HG02943 (cell line): Measurements from ENCODE around the gene EDIL3.

Experiments
- ATAC-seq: cut with Tn5 transposase; IDR thresholded peaks from one replicate; pipeline ENCODE4 v1.9.1; 2021; ENCODE audit warnings: mild to moderate bottlenecking, low read depth, moderate library complexity; ENCODE audit not compliant: unreplicated experiment

Gene EDIL3

DNA sequence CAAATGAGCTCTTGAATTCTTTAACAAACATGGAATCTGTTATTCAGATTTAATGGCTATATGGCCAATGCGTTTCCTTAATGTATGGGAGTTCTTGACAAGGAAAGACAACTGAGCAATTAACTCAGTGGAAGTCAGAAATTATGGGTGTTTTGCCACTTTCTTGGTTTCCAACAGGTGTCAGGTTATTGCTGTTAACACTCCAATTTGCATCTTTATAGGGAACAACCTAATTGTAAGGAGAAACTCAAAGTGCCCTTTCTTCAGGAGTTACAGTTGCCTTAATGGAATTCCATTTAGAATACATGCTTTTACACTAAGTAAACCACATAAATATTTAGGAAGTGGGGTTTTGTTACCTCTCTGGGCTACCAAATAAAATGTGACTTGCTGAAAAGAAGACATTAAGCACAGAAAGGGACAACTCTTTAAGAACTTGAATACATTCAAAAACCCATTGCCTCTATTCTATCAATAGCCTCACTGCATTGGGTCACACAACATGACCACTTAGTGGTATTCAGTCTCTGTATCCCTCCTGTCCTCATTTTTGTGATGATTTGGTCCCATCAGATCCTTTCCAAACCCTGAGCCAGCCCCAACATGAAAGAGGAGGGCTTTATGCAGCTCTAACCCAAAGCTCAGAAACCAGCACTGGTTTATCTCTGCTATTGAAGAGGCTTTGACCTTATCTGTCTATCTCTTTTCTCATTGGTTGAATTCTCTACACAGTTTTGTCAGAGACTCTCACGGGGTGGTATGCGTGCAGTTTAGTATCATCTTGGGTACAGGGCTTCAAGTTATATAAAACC is 118.7 kb downstream of the EDIL3 start:
- no peak for ATAC-seq

DNA sequence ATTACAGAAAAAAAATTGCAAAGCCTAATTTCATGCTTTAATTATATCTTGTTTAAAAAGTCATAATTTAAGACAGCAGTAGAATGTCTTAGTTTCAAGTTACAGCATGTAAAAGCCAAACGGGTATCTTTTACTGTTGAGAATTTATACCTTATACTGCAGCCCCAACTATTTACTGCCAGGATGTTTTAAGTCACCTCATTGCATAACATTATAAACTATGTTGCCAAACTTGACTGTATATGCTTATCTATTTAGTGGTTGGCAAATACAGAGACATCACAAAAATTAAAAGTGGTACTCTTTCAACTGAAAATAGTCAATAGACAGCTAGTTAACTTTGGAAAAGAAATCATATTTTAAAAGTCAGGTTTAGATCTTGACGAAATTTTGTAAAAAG is 119.5 kb downstream of the EDIL3 start:
- no peak for ATAC-seq

DNA sequence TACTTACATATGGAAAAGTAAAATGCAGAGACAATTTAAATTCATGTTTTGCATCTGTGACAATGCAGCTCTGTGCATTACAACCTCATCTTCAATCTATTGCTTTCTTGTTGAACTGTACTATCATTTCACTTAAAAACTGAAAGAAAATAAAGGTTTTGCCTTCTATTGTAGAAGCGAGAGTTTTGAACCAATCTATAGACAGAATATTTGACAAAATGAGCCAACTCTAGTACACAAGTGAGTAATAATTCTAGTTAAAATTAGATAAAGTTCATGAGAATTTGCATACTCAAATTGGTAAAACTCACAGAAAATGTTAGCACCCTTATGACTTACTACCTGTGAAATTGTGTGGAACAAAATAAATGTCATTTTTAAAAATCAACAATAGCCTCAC is 123.7 kb downstream of the EDIL3 start:
- no peak for ATAC-seq

DNA sequence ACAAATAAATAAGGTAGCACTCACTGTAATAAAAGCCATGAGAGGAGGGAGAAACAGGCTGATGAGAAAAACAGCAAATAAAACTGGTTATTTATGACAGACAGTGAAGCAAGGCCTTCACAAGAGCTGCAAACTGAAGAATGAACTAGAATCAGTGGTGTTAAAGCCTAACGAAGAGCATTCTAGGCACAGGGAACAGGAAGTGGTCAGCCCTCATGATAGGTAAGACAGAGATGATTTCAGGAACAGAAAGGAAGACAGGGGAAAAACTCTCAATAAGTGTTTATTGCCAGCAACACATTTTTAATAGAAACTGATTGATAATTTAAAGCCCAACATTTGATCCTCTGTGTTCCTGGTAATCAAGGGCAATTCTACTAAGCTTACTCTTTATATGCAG is 124.5 kb downstream of the EDIL3 start:
- ATAC-seq: peak; percentile 60

DNA sequence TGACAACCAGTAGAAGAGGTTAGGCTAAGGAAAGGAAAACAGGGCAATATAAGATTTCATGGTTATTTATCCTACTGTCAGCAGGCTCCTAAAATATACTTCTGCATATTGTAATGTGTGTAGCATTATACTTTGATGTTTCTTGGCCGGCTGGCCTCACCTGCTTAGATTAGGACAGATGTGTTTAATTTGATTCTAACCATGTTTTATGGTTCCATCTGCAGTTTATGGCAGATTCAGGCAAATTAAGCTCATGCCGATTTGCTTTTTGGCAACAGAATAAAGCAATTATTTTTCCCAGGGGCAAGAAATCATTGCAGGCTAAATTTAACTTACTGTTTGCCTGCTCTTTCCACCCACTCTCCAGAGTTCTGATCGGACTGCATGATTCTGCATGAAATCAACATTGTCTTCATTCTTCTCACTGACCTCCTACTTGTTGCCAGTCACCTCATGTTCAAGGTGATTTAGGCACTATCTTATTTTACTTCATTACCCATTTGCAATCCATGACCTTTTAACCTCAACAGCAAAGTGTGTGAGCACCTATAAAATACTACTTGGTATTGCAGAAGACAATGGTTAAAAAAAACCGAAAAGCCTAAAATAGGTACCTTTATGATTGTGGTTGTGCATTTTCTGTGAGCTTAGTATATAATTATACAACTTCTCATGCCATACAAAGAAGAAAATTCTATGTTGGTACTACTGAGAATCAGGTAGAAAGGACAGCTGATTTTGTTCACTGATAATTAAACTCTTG is 125.2 kb downstream of the EDIL3 start:
- ATAC-seq: no peak

DNA sequence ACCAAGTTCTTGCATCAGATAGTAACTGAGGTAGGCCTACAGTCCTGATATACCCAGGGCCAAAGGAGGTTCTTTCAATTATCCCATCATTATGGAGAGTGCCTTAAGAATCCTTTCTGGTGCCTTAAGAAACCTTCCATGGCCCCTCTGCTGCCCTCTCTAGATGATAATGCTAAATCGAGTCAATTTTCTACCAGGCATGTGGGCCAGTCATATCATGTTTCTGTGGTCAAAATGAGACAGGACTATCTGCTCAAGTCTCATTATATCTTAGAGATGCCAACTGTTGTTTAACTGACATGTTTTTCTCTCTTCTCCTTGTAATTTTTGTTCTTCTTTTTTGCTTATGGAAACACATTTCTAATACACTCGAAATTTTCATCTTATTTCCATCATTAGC is 127.6 kb downstream of the EDIL3 start:
- no peak for ATAC-seq

DNA sequence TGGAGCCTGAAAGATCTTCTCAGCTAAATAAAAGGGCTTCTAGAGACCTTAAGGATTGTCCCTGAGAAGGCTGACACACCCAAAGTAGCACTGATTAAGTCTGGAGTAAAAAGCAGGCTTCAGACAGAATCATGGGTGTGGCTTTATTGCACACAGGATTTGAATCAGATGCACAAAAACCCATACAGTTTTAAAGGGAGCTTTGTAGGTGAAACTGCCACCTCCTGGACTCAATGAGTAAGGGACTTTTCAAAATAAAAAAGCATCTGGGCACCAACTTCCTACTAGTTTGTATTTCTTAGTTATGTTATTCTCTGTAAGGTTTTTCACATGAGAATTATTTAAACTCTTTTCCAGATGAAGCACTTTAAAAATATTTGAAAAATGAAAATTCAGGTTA is 129.4 kb downstream of the EDIL3 start:
- ATAC-seq: no peak

- ATAC-seq: no peak
Measured at GRCh38 chr5:84253946-84254345, 130.7 kb downstream of the EDIL3 start.

GRCh38 chr5:84251503-84251902 is 133.2 kb downstream of the EDIL3 start:
- ATAC-seq: no peak

- ATAC-seq: no peak
Measured at GRCh38 chr5:84249918-84250630, 134.6 kb downstream of the EDIL3 start.

- no peak for ATAC-seq
Measured at GRCh38 chr5:84248013-84248412, 136.7 kb downstream of the EDIL3 start.

DNA sequence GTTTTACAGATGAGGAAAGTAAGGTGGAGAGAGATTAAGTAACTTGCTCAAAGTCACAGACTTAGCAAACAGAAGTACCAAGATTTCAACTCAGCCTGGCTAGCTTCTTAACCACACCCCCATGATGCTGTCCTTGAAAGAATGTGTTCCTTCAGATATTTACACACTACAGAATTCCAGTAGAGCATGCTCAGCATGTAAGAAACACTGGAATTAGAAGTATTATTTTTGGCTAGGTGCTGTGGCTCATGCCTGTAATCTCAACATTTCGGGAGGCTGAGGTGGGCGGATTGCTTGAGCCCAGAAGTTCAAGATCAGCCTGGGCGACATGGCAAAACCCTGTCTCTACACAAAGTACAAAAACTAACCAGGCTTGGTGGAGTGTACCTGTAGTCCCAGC is 142.4 kb downstream of the EDIL3 start:
- ATAC-seq: no peak

DNA sequence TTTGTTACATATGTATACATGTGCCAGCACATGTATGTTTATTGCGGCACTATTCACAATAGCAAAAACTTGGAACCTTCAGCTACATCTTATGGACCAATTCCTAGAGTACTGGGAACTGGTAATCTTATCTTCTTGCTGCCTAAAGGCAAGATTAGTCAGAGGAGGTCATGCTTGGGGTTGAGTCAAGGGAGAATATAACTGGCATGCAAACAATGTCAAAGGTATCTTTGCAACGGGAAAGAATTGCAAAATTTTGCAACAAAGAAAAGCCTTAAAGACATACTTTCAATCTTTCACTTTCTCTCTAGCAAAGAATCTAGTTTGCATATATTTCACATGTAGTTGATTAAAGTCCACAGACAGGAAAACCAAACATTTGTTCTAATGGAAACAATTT is 145.2 kb downstream of the EDIL3 start:
- no peak for ATAC-seq

GRCh38 chr5:84237126-84237525 is 147.6 kb downstream of the EDIL3 start:
- ATAC-seq: no peak

GRCh38 chr5:84231433-84231832 is 153.2 kb downstream of the EDIL3 start:
- ATAC-seq: no peak

DNA sequence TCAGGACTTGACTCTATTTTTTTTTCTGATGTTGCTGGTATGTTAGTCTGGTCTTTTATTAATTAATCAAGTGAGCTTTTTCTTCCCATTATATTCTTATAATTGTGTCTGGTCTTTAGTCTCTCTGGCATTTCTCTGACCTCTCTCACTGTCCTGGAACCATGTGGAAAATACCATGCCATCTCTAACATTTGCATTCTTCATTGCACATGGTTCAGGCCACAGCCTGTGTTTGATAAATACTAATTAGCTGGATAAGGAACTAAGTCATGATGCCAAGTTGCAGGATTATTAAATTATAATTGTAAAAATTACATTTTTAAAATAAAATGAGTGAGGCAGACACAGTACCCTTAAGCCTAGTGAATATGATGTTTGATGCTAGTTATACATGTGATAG is 155.6 kb downstream of the EDIL3 start:
- ATAC-seq: no peak

- ATAC-seq: no peak
Measured at GRCh38 chr5:84228266-84228665, 156.4 kb downstream of the EDIL3 start.

GRCh38 chr5:84227236-84227635 is 157.4 kb downstream of the EDIL3 start:
- no peak for ATAC-seq

GRCh38 chr5:84218546-84218945 is 166.1 kb downstream of the EDIL3 start:
- ATAC-seq: no peak

DNA sequence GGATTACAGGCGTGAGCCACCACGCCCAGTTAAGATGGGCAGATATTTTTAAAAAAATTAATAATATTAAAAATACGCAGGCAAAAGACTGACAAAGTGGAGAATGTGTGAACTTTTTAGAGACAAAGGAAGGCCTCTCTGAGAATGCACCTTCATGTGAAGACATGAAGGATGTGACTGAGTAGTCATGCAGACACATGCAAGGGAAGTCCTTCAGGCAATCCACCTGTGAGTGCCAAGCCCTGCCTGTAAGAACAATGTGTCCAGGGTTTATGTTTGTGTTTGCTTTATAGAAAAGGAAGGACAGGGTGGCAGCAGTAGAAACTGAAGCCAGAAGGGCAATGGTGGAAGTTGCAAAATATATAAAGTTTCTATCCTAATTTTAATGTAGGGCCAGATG is 169.2 kb downstream of the EDIL3 start:
- ATAC-seq: no peak

DNA sequence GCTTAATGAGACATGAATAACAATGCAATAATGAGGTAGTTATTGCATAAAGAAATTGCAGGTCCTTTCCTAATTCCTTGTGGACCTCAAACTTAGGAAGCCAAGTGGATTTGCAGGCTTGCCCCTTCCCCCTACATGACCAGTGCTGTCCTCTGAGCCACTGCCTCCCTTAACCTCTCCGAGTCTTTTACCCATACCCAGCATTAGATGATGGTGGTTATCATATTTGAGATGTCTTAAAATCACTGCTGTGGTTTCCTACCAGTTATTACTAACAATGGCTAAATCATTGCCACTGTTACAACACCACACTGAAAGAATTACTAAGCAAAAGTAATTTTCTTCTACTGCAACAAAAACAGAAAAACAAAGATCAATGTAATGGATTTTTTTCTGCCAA is 170.8 kb downstream of the EDIL3 start:
- ATAC-seq: no peak
